Neural cell (in vitro differentiated cells): ENCODE results near the gene TXNDC17. TPM values are rescaled to one million over a fixed set of nuclear protein-coding genes. Genes with fewer than 3 reads are reported as not detected.
"Not testable (repeated sequence)": the region's sequence is repeated elsewhere in the genome, so short reads cannot be mapped to it uniquely, and the experiment has no call there.

Experiments used
- H2AFZ ChIP-seq: fragments of 200-600, 300-800 bp; sonication (generic), shearing (Covaris generic); 2 replicates; pipeline ENCODE4 v1.6.0; 2014; ENCODE audit warnings: low read depth, mild to moderate bottlenecking, antibody characterized with exemption, low read length, moderate library complexity
- H3F3A ChIP-seq: fragments of 200-600 bp; shearing (Covaris generic); 2 replicates; pipeline ENCODE4 v1.6.1; 2016; ENCODE audit warnings: mild to moderate bottlenecking, moderate library complexity, mixed read lengths, antibody characterized with exemption, low read length; ENCODE audit not compliant: insufficient read depth, poor library complexity, severe bottlenecking
- H3K27ac ChIP-seq: fragments of 200-600, 300-800 bp; sonication (generic), shearing (Covaris generic); 2 replicates; pipeline ENCODE4 v1.5.1; 2014; ENCODE audit warnings: mild to moderate bottlenecking, low read length, moderate library complexity
- H3K27me3 ChIP-seq: fragments of 300-800, 200-600 bp; sonication (generic), shearing (Covaris generic); 2 replicates; pipeline ENCODE4 v1.6.0; 2014; ENCODE audit warnings: mild to moderate bottlenecking, low read depth, low read length, moderate library complexity; ENCODE audit not compliant: insufficient read depth
- H3K36me3 ChIP-seq: fragments of 300-800, 200-600 bp; sonication (generic), shearing (Covaris generic); 2 replicates; pipeline ENCODE4 v1.5.1; 2014; ENCODE audit warnings: mild to moderate bottlenecking, antibody characterized with exemption, low read length, moderate library complexity; ENCODE audit not compliant: insufficient read depth
- H3K4me2 ChIP-seq: fragments of 300-800, 200-600 bp; sonication (generic), shearing (Covaris generic); 2 replicates; pipeline ENCODE4 v1.6.0; 2014; ENCODE audit warnings: mild to moderate bottlenecking, low read length
- H3K4me3 ChIP-seq: fragments of 300-800, 200-600 bp; sonication (generic), shearing (Covaris generic); 2 replicates; pipeline ENCODE4 v1.5.1; 2014; ENCODE audit warnings: mild to moderate bottlenecking, low read length, moderate library complexity
- H3K79me2 ChIP-seq: fragments of 200-600 bp; shearing (Covaris generic); replicated peaks from 2 replicates; pipeline ENCODE4 v1.6.0; 2014; ENCODE audit warnings: mild to moderate bottlenecking, low read length, moderate library complexity; ENCODE audit not compliant: insufficient read depth
- H3K9ac ChIP-seq: fragments of 300-800, 200-600 bp; sonication (generic), shearing (Covaris generic); 2 replicates; pipeline ENCODE4 v1.6.1; 2016; ENCODE audit warnings: mild to moderate bottlenecking, low read length, mixed read lengths
- H3K9me2 ChIP-seq: fragments of 200-600 bp; shearing (Covaris generic); 2 replicates; pipeline ENCODE4 v1.6.1; 2016; ENCODE audit warnings: mild to moderate bottlenecking, low read length, mixed read lengths; ENCODE audit not compliant: insufficient read depth
- H3K9me3 ChIP-seq: fragments of 200-600, 300-800 bp; sonication (generic), shearing (Covaris generic); 2 replicates; pipeline ENCODE4 v1.6.1; 2016; ENCODE audit warnings: mild to moderate bottlenecking, mixed run types, low read length, moderate library complexity, mixed read lengths
- H4K20me1 ChIP-seq: fragments of 200-600 bp; shearing (Covaris generic); 2 replicates; pipeline ENCODE4 v1.6.1; 2016; ENCODE audit warnings: mild to moderate bottlenecking, mixed run types; ENCODE audit not compliant: insufficient read depth
- CTCF ChIP-seq: fragments of 450-650 bp; IDR thresholded peaks from 2 replicates; pipeline ENCODE4 v1.5.1; 2014; ENCODE audit warnings: antibody characterized with exemption, mild to moderate bottlenecking, moderate library complexity; ENCODE audit not compliant: poor library complexity, severe bottlenecking
- EP300 ChIP-seq: fragments of 450-650 bp; conservative IDR thresholded peaks from 2 replicates; pipeline ENCODE4 v1.6.1; 2014; ENCODE audit warnings: antibody characterized with exemption, mild to moderate bottlenecking, moderate library complexity; ENCODE audit not compliant: poor library complexity, severe bottlenecking
- EZH2 ChIP-seq: fragments of 200-600, 300-800 bp; shearing (Covaris generic), sonication (generic); IDR thresholded peaks from 2 replicates; pipeline ENCODE4 v1.6.1; 2014; ENCODE audit warnings: antibody characterized with exemption, low read length, borderline replicate concordance, mild to moderate bottlenecking; ENCODE audit not compliant: insufficient read depth, poor library complexity, severe bottlenecking
- MXI1 ChIP-seq: fragments of 450-650 bp; conservative IDR thresholded peaks from 2 replicates; pipeline ENCODE4 v1.6.1; 2014; ENCODE audit warnings: antibody characterized with exemption, mild to moderate bottlenecking; ENCODE audit not compliant: poor library complexity, severe bottlenecking
- POLR2AphosphoS5 ChIP-seq: IDR thresholded peaks from 2 replicates; pipeline ENCODE4 v1.6.1; 2012
- RAD21 ChIP-seq: fragments of 450-650 bp; conservative IDR thresholded peaks from 2 replicates; pipeline ENCODE4 v1.6.1; 2014; ENCODE audit warnings: antibody characterized with exemption, mild to moderate bottlenecking, moderate library complexity
- REST ChIP-seq: IDR thresholded peaks from 2 replicates; pipeline ENCODE4 v1.6.1; 2012; ENCODE audit warnings: borderline replicate concordance
- SMC3 ChIP-seq: fragments of 450-650 bp; conservative IDR thresholded peaks from 2 replicates; pipeline ENCODE4 v1.6.1; 2014; ENCODE audit warnings: antibody characterized with exemption, mild to moderate bottlenecking, moderate library complexity; ENCODE audit not compliant: poor library complexity
- TAF1 ChIP-seq: IDR thresholded peaks from 2 replicates; pipeline ENCODE4 v1.6.1; 2012; ENCODE audit warnings: low read depth
- polyA plus RNA-seq: library from polyadenylated mRNA; depleted of rRNA; stranded (reverse); fragments of >200 nt; gene quantifications from 2 replicates; pipeline ENCODE4 v1.2.3, GENCODE V29; 2014

The TXNDC17 gene
- polyA plus RNA-seq, 1 donor from 2014 or later: 216 TPM

GRCh38 chr17:6661464-6661848 lies 20.6 kb downstream of the TXNDC17 start:
- Histone ChIP-seq H2AFZ (no peak overlapping the region), H3K27me3 (peaks cover 9% of the 10 kb centered on the region), H3K9ac (no peak overlapping the region), H3F3A (no peaks in the 10 kb centered on the region), H3K9me3 (no peaks in the 10 kb centered on the region), H3K36me3 (no peaks in the 10 kb centered on the region), H3K4me2 (no peak overlapping the region), H3K4me3 (no peak overlapping the region), H3K79me2 (no peaks in the 10 kb centered on the region), H3K9me2 (no peaks in the 10 kb centered on the region), H3K27ac (no peak overlapping the region), H4K20me1 (no peaks in the 10 kb centered on the region)
- TF ChIP-seq EP300: no peak
- TF ChIP-seq EZH2: no peak
- TF ChIP-seq TAF1: no peak
- no peak for TF ChIP-seq POLR2AphosphoS5
- no peak for TF ChIP-seq CTCF
- no peak for TF ChIP-seq RAD21
- no peak for TF ChIP-seq MXI1
- TF ChIP-seq SMC3: no peak
- TF ChIP-seq REST: no peak

- H3F3A ChIP-seq, H3K4me3 ChIP-seq, H3K4me2 ChIP-seq, H3K9ac ChIP-seq, H3K36me3 ChIP-seq, H3K9me3 ChIP-seq, H3K27me3 ChIP-seq, H3K9me2 ChIP-seq, H3K79me2 ChIP-seq, H3K27ac ChIP-seq, H4K20me1 ChIP-seq, H2AFZ ChIP-seq: not testable (repeated sequence)
Observed at GRCh38 chr17:6663200-6663599, 22.3 kb downstream of the TXNDC17 start.

GRCh38 chr17:6666077-6666521 lies 25.2 kb downstream of the TXNDC17 start:
- Histone ChIP-seq H3K9me2 (no peaks in the 10 kb centered on the region), H3K9me3 (no peaks in the 10 kb centered on the region), H3K79me2 (no peaks in the 10 kb centered on the region), H3K36me3 (no peaks in the 10 kb centered on the region), H3K27me3 (no peaks in the 10 kb centered on the region), H3K9ac (no peak overlapping the region), H3K27ac (no peak overlapping the region), H2AFZ (no peak overlapping the region), H3K4me3 (no peak overlapping the region), H4K20me1 (no peaks in the 10 kb centered on the region), H3K4me2 (no peak overlapping the region), H3F3A (no peaks in the 10 kb centered on the region)
- no peak for TF ChIP-seq POLR2AphosphoS5
- TF ChIP-seq MXI1: no peak
- TF ChIP-seq SMC3: peak; percentile 86
- TF ChIP-seq REST: no peak
- TF ChIP-seq EZH2: no peak
- peak; percentile 87 for TF ChIP-seq RAD21
- peak; percentile 92 for TF ChIP-seq CTCF
- TF ChIP-seq TAF1: no peak
